KOPT-K1 (cell line): Measurements from ENCODE around the gene PMPCB.
"Not testable (repeated sequence)": the region's sequence is repeated elsewhere in the genome, so short reads cannot be mapped to it uniquely, and the experiment has no call there.

Experiments
- H3K27ac ChIP-seq: fragments of 200-600 bp; sonication (generic); 2 replicates; pipeline ENCODE4 v1.5.1; 2016; ENCODE audit warnings: antibody characterized with exemption, mild to moderate bottlenecking, low read depth, low read length; ENCODE audit not compliant: poor library complexity, severe bottlenecking
- H3K36me3 ChIP-seq: fragments of 200-600 bp; sonication (generic); 2 replicates; pipeline ENCODE4 v1.5.1; 2017; ENCODE audit warnings: antibody characterized with exemption, mild to moderate bottlenecking, low read length, moderate library complexity; ENCODE audit not compliant: insufficient read depth
- H3K9me3 ChIP-seq: fragments of 200-600 bp; sonication (generic); 2 replicates; pipeline ENCODE4 v1.5.1; 2017; ENCODE audit warnings: antibody characterized with exemption, low read length, mild to moderate bottlenecking; ENCODE audit not compliant: insufficient read depth, poor library complexity, severe bottlenecking

The PMPCB gene, protein sequence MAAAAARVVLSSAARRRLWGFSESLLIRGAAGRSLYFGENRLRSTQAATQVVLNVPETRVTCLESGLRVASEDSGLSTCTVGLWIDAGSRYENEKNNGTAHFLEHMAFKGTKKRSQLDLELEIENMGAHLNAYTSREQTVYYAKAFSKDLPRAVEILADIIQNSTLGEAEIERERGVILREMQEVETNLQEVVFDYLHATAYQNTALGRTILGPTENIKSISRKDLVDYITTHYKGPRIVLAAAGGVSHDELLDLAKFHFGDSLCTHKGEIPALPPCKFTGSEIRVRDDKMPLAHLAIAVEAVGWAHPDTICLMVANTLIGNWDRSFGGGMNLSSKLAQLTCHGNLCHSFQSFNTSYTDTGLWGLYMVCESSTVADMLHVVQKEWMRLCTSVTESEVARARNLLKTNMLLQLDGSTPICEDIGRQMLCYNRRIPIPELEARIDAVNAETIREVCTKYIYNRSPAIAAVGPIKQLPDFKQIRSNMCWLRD

DNA sequence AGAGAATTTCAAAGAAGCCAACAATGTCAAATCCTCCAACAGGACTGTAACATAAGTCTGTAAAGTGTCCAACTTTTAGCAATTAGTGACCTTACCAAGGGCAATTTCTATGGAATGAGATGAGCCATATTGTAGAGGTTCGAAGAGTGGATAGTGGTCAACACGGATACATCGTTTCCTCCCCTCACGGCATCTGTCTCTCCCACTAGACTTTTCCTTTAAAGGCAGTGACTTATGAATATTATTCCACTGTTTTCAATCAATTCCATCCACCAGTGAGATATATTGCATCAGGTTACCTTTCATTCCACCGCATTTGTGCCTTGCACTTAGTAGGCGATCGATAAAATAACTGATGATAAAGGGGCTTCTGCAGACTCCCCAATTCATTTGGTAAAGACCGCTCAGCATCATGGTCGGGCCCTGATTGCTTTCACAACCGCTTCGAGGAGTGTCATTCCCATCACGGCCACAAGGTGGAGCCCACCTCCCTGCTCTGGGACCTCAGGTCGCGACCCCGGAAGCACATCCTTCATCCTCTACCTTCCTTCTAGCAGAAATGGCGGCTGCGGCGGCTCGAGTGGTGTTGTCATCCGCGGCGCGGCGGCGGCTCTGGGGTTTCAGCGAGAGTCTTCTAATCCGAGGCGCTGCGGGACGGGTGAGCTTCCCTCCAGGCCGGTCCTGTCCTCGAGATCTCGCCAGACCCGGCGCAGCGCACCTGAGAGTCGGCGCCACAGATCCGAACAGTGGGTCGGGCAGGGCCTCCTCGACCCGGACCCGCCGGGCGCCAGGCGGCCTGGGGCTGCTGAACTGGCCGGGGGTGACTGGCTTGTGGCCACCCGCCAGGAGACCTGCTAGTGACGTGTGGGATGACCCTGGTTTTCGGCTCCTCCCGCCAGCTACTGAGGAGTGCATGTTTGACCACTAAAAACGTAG lies at the start of gene PMPCB:
PMPCB (plus strand) TSS at position 535 of the 936 bp plus-strand sequence; CDS start at position 560, 25 bp downstream.
- no peaks in the 10 kb centered on the region for H3K9me3 ChIP-seq
- H3K27ac ChIP-seq: peak within 1 kb of the TSS; percentile 64
- H3K36me3 ChIP-seq: peaks cover 38% of the 10 kb centered on the region

GRCh38 chr7:103253699-103254506 lies 43.3 kb upstream of the PMPCB start:
- H3K27ac ChIP-seq, H3K9me3 ChIP-seq, H3K36me3 ChIP-seq: not testable (repeated sequence)

DNA sequence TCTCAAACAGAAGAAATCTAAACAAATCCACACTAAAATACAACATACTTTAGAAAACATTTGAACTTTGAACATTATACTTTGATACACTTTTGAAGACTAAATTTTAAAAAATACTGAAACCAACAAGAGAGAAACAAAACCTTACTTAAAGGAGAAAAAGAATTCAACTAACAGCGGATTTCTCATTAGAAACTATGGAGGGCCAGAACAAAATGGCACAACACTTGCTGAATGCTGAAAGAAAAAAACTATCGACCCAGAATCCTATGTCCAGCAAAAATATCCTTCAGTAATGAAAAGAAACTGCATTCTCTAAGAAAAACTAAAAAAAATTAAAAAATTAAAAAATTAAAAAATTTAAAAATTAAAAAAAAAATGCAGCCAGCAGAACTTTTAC lies 33.2 kb upstream of the PMPCB start:
- not testable (repeated sequence) for H3K27ac ChIP-seq, H3K9me3 ChIP-seq
- H3K36me3 ChIP-seq: peaks cover 20% of the 10 kb centered on the region

DNA sequence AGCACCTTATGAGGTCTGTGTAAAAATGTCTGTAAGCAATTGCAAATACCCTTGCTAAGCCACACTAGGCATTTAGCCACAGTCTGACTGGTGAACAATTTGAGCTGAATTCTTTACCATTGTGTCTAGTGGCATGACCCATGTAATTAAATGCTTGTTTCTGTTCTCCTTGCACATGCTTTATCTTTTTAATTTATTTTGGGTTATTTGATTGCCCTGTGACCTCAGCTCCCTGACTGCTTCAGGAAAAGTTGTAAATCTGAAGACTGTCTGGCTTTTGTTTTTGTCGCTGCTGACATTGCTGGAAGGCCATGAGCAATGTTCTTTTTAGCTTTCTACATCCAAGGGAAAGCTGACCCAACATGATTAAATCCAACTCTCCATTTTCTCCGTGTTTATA lies 31.0 kb upstream of the PMPCB start:
- peaks cover 28% of the 10 kb centered on the region for H3K36me3 ChIP-seq
- H3K27ac ChIP-seq, H3K9me3 ChIP-seq: not testable (repeated sequence)

DNA sequence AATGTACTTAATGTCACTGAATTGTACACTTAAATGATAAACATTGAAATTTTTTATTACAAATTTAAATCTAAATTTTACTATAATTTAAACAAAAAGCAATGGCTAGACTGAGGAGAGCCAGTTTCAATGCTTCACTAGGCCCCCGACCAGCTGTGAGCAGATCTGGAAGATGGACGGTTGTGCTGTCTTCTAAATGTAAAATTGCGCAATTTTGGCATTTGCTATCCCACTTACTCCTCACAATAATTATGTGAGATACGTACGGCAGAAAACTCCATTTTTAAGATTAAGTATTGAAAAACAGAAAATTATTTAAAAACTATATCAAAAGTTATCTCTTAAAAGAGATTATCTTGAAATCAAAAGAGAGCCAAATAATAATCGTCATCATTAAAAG lies 23.9 kb upstream of the PMPCB start:
- not testable (repeated sequence) for H3K9me3 ChIP-seq, H3K27ac ChIP-seq
- peaks cover 36% of the 10 kb centered on the region for H3K36me3 ChIP-seq

- H3K9me3 ChIP-seq, H3K27ac ChIP-seq: not testable (repeated sequence)
- peaks cover 28% of the 10 kb centered on the region for H3K36me3 ChIP-seq
Measured at GRCh38 chr7:103274867-103275266, 22.4 kb upstream of the PMPCB start.

GRCh38 chr7:103278195-103278594 lies 19.0 kb upstream of the PMPCB start:
- H3K27ac ChIP-seq, H3K9me3 ChIP-seq: not testable (repeated sequence)
- H3K36me3 ChIP-seq: peaks cover 16% of the 10 kb centered on the region; the same call in 1 of the 2 replicates

GRCh38 chr7:103279636-103279962 lies 17.6 kb upstream of the PMPCB start:
- peak overlapping the region; percentile 95 for H3K27ac ChIP-seq
- not testable (repeated sequence) for H3K9me3 ChIP-seq, H3K36me3 ChIP-seq

DNA sequence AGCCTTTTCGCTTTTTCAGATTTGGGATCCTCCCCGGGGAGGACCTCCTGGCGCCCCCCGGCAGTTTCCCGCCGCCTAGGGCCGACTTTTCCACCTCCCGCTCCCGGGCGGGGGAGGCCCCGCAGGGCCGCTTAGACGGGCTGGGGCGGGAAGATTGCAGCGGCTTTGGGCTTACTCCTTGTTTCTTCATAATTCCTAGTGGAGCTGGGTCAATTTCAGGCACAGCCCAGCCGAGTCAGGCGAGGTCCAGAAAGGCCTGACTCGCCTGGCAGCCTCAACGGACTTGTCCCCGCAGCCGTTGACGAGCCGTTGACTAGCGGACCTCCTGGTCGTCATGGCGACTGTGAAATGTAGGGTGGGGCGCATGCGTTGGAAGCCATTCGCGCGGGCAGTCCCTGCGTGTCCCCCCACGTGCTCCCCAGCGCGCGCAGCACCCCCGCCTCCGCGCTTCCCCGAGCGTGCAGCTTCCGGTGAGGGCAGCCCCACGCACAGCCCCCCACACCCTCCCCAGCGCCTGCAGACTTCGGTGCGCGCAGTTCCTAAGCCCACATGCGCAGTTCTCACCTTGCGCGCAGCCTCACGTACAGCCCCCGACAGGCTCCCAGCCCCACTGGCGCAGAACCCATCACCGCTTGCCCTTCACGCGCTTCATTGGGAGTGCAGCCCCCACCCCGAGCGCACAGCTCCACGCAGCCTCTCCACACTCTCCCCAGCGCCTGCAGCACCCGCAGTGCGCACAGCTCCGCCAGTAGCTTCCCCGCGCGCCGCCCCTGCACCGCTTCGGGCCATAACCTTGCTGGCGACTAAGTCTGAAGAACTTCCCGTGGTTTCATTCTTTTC lies 17.1 kb upstream of the PMPCB start:
- H3K27ac ChIP-seq: peak overlapping the region; percentile 95
- H3K36me3 ChIP-seq, H3K9me3 ChIP-seq: not testable (repeated sequence)

- H3K9me3 ChIP-seq, H3K36me3 ChIP-seq: not testable (repeated sequence)
- H3K27ac ChIP-seq: peak overlapping the region; percentile 95
Measured at GRCh38 chr7:103280803-103281155, 16.5 kb upstream of the PMPCB start.

DNA sequence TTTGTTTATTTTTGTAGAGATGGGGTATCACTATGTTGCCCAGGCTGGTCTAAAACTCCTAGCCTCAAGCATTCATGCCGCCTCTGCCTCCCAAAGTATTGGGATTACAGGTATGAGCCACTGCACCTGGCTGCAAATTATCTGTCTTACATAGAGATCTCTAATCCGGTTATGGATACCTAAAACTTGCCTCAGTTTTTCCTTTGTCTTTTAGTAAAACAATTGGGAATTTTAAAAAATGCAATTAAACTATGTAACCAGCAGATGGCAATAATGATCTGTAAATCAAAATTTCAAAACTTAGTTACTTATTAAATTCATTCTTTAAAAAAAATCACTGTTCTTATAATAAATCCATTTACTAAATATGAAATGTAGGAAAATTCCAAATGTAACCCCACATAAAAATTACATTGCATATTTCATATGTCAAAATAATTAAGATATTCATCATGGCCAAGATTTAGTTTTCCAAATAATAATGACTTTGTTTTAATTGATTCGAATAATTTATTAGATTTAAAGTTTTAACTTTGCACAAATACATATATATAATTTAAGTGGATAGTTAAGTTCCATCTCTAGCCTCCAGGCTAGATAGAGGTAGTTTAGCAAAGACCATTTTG lies 14.3 kb upstream of the PMPCB start:
- not testable (repeated sequence) for H3K27ac ChIP-seq, H3K9me3 ChIP-seq, H3K36me3 ChIP-seq

- H3K9me3 ChIP-seq: no peaks in the 10 kb centered on the region
- H3K27ac ChIP-seq: no peak overlapping the region
- no peaks in the 10 kb centered on the region for H3K36me3 ChIP-seq
Measured at GRCh38 chr7:103292122-103292521, 5.1 kb upstream of the PMPCB start.

DNA sequence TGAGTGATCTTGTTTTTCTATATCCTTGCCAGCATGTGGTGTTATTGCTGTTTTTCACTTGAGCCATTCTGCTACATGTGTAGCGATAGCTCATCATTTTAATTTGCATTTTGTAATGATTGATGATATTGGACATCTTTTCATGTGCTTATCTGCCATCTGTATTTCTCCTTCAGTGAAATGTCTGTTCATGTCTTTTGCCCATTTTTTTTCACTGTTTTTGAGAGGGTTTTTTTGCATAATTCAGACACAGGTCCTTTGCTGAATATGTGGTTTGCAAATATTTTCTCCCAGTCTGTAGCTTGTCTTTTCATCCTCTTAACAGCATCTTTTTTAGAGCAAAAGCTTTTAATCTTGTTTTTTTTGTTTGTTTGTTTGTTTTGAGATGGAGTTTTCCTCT lies 3.7 kb upstream of the PMPCB start:
- Histone ChIP-seq H3K27ac (no peak overlapping the region), H3K36me3 (peaks cover 2% of the 10 kb centered on the region; the same call in 1 of the 2 replicates), H3K9me3 (no peaks in the 10 kb centered on the region)

GRCh38 chr7:103297837-103298179 lies 573 bp downstream of the PMPCB start:
- peaks cover 44% of the 10 kb centered on the region for H3K36me3 ChIP-seq
- peak overlapping the region; percentile 64 for H3K27ac ChIP-seq
- H3K9me3 ChIP-seq: no peaks in the 10 kb centered on the region
